ENCODE results near the gene ALG12. TPM values are rescaled to one million over a fixed set of nuclear protein-coding genes. Genes with fewer than 3 reads are reported as not detected.

The ALG12 gene
- polyA plus RNA-seq, 1 of the 3 experiments (the other 2 are of a cell fraction), result 9.9 TPM

GRCh38 chr22:49922484-49922883, 4.2 kb upstream of the ALG12 start:
- peaks cover 0 to 36% of the 10 kb centered on the region in 2 experiments for H3K36me3 ChIP-seq (replicated peaks in 1 of 2; ENCODE audit: control insufficient read depth in 1 of 2, insufficient read depth in 2 of 2, low read length in 1 of 2)
- CTCF ChIA-PET, result interaction anchor here (2.2 to 4.1 kb wide), 2 partner anchors 8 to 108 kb away, joined by 5 to 18 read pairs; no protein-coding TSS in a partner anchor

More at GRCh38 chr22:49922484-49922883, 4.2 kb upstream of the ALG12 start:
- Histone ChIP-seq H3F3A (replicated peaks; ENCODE audit: insufficient read depth) (no peaks in the 10 kb centered on the region), H3K79me2 (ENCODE audit: insufficient read depth) (no peaks in the 10 kb centered on the region), H2AFZ (ENCODE audit: low read depth) (no peak overlapping the region), H3K4me2 (no peak overlapping the region), H3K4me3 (ENCODE audit: low read depth in 2 of 2, low read length in 1 of 2) (no peak overlapping the region), H4K20me1 (ENCODE audit: insufficient read depth) (no peaks in the 10 kb centered on the region), H3K27me3 (ENCODE audit: insufficient read depth) (no peaks in the 10 kb centered on the region), H3K4me1 (ENCODE audit: control insufficient read depth in 1 of 2, insufficient read depth in 2 of 2, low read depth in 1 of 2, low read length in 1 of 2) (peaks cover 0 to 10% of the 10 kb centered on the region in 2 experiments; a peak in 2 of 4 replicates), H3K27ac (ENCODE audit: low read depth in 2 of 2, low read length in 1 of 2) (no peak overlapping the region), H3K9me3 (no peaks in the 10 kb centered on the region), H3K9me2 (no peaks in the 10 kb centered on the region), H3K9ac (no peak overlapping the region)
- POLR2A ChIA-PET, result no interaction called here
- WGBS (ENCODE audit: low lambda C conversion rate), result 95% methylated on average over 22 of the region's 22 CpGs
- TF ChIP-seq SIN3A (IDR thresholded peaks at IDR 0.05; ENCODE audit: borderline replicate concordance, low read depth, low read length), result no peak
- TF ChIP-seq RFX5 (IDR thresholded peaks at IDR 0.05; ENCODE audit: low read length), result no peak
- TF ChIP-seq NRF1 (IDR thresholded peaks at IDR 0.05; ENCODE audit: low read depth, low read length), result no peak
- no peak for TF ChIP-seq PBX3 (IDR thresholded peaks at IDR 0.05)
- TF ChIP-seq USF1 (IDR thresholded peaks at IDR 0.05; ENCODE audit: borderline replicate concordance, low read depth), result no peak
- no peak for TF ChIP-seq NFIC (IDR thresholded peaks at IDR 0.05; ENCODE audit: borderline replicate concordance)
- no peak for TF ChIP-seq FOXM1 (IDR thresholded peaks at IDR 0.05; ENCODE audit: low read depth)
- TF ChIP-seq GATA2 (CRISPR knock-in tag; IDR thresholded peaks at IDR 0.05), result no peak
- no peak for TF ChIP-seq SMC3 (IDR thresholded peaks at IDR 0.05; ENCODE audit: low read depth, low read length)
- no peak for TF ChIP-seq REST (IDR thresholded peaks at IDR 0.05; ENCODE audit: low read depth, low read length)
- TF ChIP-seq FOXJ3 (CRISPR knock-in tag; IDR thresholded peaks at IDR 0.05), result no peak
- TF ChIP-seq TCF12 (IDR thresholded peaks at IDR 0.05), result no peak
- no peak for TF ChIP-seq FOSL2 (IDR thresholded peaks at IDR 0.05; ENCODE audit: borderline replicate concordance, low read depth)
- TF ChIP-seq MAX (IDR thresholded peaks at IDR 0.05; ENCODE audit: low read depth), result no peak
- no peak for TF ChIP-seq TAF1 (IDR thresholded peaks at IDR 0.05; ENCODE audit: borderline replicate concordance, low read depth, low read length)
- TF ChIP-seq EZH2phosphoT487 (IDR thresholded peaks at IDR 0.05; ENCODE audit: borderline replicate concordance, low read depth), result no peak
- TF ChIP-seq CTCF (IDR thresholded peaks at IDR 0.05), result no peak
- no peak for TF ChIP-seq RAD21 (IDR thresholded peaks at IDR 0.05; ENCODE audit: low read length)
- TF ChIP-seq EP300 (IDR thresholded peaks at IDR 0.05; ENCODE audit: borderline replicate concordance in 1 of 2, low read depth in 1 of 2, low read length in 1 of 2), result no peak
- TF ChIP-seq ELF1 (IDR thresholded peaks at IDR 0.05), result no peak
- DNase-seq, result no peak
